Upper lobe of left lung (tissue), 6 donors: ENCODE results near the gene PGP. TPM values are rescaled to one million over a fixed set of nuclear protein-coding genes. Genes with fewer than 3 reads are reported as not detected.

ENCODE experiments used
- ATAC-seq, 2 donors: fragments of 200-7000 bp; cut with Tn5 transposase; one replicate each; pipeline ENCODE4 v1.9.1; 2022; ENCODE audit warnings: mild to moderate bottlenecking in 2 of 2, moderate library complexity in 2 of 2; ENCODE audit not compliant: low FRiP score in 2 of 2
- DNase-seq, 2 donors: peaks; one replicate each; pipeline ENCODE4 v3.0.0-alpha.2; 2019 to 2020
- H3K27ac ChIP-seq, 4 donors: fragments of 200-600 bp; sonication (generic); one replicate each; pipeline ENCODE4 v1.5.1; 2016 to 2019
- H3K27me3 ChIP-seq, 4 donors: fragments of 200-600 bp; sonication (generic); one replicate each; pipeline ENCODE4 v1.5.1; 2017 to 2019
- H3K36me3 ChIP-seq, 4 donors: fragments of 200-600 bp; sonication (generic); one replicate each; pipeline ENCODE4 v1.5.1; 2016 to 2019
- H3K4me1 ChIP-seq, 4 donors: fragments of 200-600 bp; sonication (generic); one replicate each; pipeline ENCODE4 v1.5.1; 2018 to 2019
- H3K4me3 ChIP-seq, 4 donors: fragments of 200-600 bp; sonication (generic); one replicate each; pipeline ENCODE4 v1.5.1; 2017 to 2019; ENCODE audit warnings: mild to moderate bottlenecking in 2 of 4, moderate library complexity in 1 of 4
- H3K9me3 ChIP-seq, 4 donors: fragments of 200-600 bp; sonication (generic); one replicate each; pipeline ENCODE4 v1.5.1; 2018 to 2019
- CTCF ChIP-seq, 6 experiments: fragments of 450-650 bp in 4 of 6; fragments of 200-600 bp in 2 of 6; sonication (generic) in 2 of 6; IDR thresholded peaks; one replicate each; pipeline ENCODE4 v1.5.1; 2016 to 2019; ENCODE audit warnings: antibody characterized with exemption in 6 of 6
- EP300 ChIP-seq, 4 donors: sonication (generic); formaldehyde crosslinking; IDR thresholded peaks; one replicate each; pipeline ENCODE4 v1.5.1; 2017; ENCODE audit warnings: antibody characterized with exemption in 4 of 4, control low read depth in 2 of 4
- POLR2A ChIP-seq, 4 donors: fragments of 450-650 bp; IDR thresholded peaks; one replicate each; pipeline ENCODE4 v1.5.1; 2016 to 2017; ENCODE audit warnings: antibody characterized with exemption in 4 of 4, mild to moderate bottlenecking in 2 of 4
- POLR2AphosphoS5 ChIP-seq, 2 donors: sonication (generic); formaldehyde crosslinking; IDR thresholded peaks; one replicate each; pipeline ENCODE4 v1.5.1; 2017; ENCODE audit warnings: antibody characterized with exemption in 2 of 2
- WGBS, 2 donors: methylation state at CpG; one replicate each; pipeline ENCODE4 v1.1.5; 2017 to 2018; 5-methylcytosine and 5-hydroxymethylcytosine counted together
- total RNA-seq, 6 donors: library from RNA; depleted of rRNA in 4 of 6; stranded (reverse); fragments of >200 nt in 4 of 6; gene quantifications; one replicate each; pipeline versions ENCODE4 v1.1.0 to v1.2.1, GENCODE V29; 2016 to 2021
- donor health status: DM: no; HTN: no; CAD: no; lungs with moderate emphysema.
- donor health status: DM: no; HTN: yes; CAD: no; lungs with severe emphysema.

Gene PGP
- total RNA-seq, 6 donors from 2014 or later, result 18.6 to 32.5 (median 21.7) TPM

- DNase-seq, result peak; percentile 99 to 100
- no peaks in the 10 kb centered on the region for H3K27me3 ChIP-seq
- H3K36me3 ChIP-seq, result peaks cover 0 to 12% (median 3%) of the 10 kb centered on the region in 4 donors
- H3K4me3 ChIP-seq, result peak within 1 kb of the TSS; percentile 33 to 100 (median 80)
- ATAC-seq, result peak; percentile 100
- no peaks in the 10 kb centered on the region for H3K9me3 ChIP-seq
- WGBS, 2 donors, result 0 to 1% methylated on average over 6 to 33 of the region's 82 CpGs
- peak in 3 of 6 experiments; percentile 3 to 39 (median 32) for TF ChIP-seq CTCF (IDR thresholded peaks at IDR 0.05)
- TF ChIP-seq EP300 (IDR thresholded peaks at IDR 0.05), result peak in 1 of 4 donors; percentile 70
- TF ChIP-seq POLR2AphosphoS5 (IDR thresholded peaks at IDR 0.05), result peak; percentile 98
- peak in 3 of 4 donors; percentile 73 to 96 (median 76) for TF ChIP-seq POLR2A (IDR thresholded peaks at IDR 0.05)
- peak within 1 kb of the TSS; percentile 75 to 96 (median 90) for H3K27ac ChIP-seq
- H3K4me1 ChIP-seq, result peaks cover 18 to 38% (median 21%) of the 10 kb centered on the region in 4 donors
These were observed 8.7 kb upstream of the PGP start, which contains the start of gene E4F1 for GRCh38 chr16:2223221-2223941. TSS of gene E4F1 (plus strand) at chr16:2223591. CDS start at chr16:2223614, 23 bp downstream.

- no peak overlapping the region for H3K4me3 ChIP-seq
- 95 to 100% methylated on average over 4 of the region's 4 CpGs for WGBS, 2 donors
- no peak for ATAC-seq
- H3K9me3 ChIP-seq, result no peaks in the 10 kb centered on the region
- DNase-seq, result no peak
- H3K36me3 ChIP-seq, result peaks cover 0 to 8% (median 0%) of the 10 kb centered on the region in 4 donors
- no peaks in the 10 kb centered on the region for H3K27me3 ChIP-seq
- H3K27ac ChIP-seq, result no peak overlapping the region
- peaks cover 31 to 37% (median 34%) of the 10 kb centered on the region in 4 donors for H3K4me1 ChIP-seq
- no peak for TF ChIP-seq POLR2A (IDR thresholded peaks at IDR 0.05)
- TF ChIP-seq POLR2AphosphoS5 (IDR thresholded peaks at IDR 0.05), result no peak
- TF ChIP-seq CTCF (IDR thresholded peaks at IDR 0.05), result no peak
- no peak for TF ChIP-seq EP300 (IDR thresholded peaks at IDR 0.05)
These were observed 1.7 kb upstream of the PGP start for GRCh38 chr16:2216330-2216729.

- H3K27ac ChIP-seq, result peak overlapping the region; percentile 76 to 88 (median 87)
- no peaks in the 10 kb centered on the region for H3K9me3 ChIP-seq
- WGBS, 2 donors, result 4 to 7% methylated on average over 8 to 9 of the region's 98 CpGs
- no peaks in the 10 kb centered on the region for H3K27me3 ChIP-seq
- H3K4me3 ChIP-seq, result peak overlapping the region; percentile 92 to 97 (median 96)
- ATAC-seq (no peak), DNase-seq (peak in 1 of 2 donors; percentile 90)
- H3K4me1 ChIP-seq, result peaks cover 31 to 37% (median 34%) of the 10 kb centered on the region in 4 donors
- peaks cover 0 to 19% (median 8%) of the 10 kb centered on the region in 4 donors for H3K36me3 ChIP-seq
- TF ChIP-seq POLR2A (IDR thresholded peaks at IDR 0.05) (no peak), CTCF (IDR thresholded peaks at IDR 0.05) (peak in 1 of 6 experiments; percentile 42)
These were observed 572 bp downstream of the PGP start for GRCh38 chr16:2213817-2214718.

- ATAC-seq (peak in 1 of 2 donors; percentile 59), DNase-seq (peak; percentile 77 to 79)
- H3K4me1 ChIP-seq, result peaks cover 31 to 37% (median 34%) of the 10 kb centered on the region in 4 donors
- H3K4me3 ChIP-seq, result peak overlapping the region in 3 of 4 donors; percentile 92 to 97 (median 96)
- H3K27ac ChIP-seq, result peak overlapping the region; percentile 52 to 87 (median 67)
- TF ChIP-seq POLR2A (IDR thresholded peaks at IDR 0.05) (no peak), POLR2AphosphoS5 (IDR thresholded peaks at IDR 0.05) (peak; percentile 5 to 37), EP300 (IDR thresholded peaks at IDR 0.05) (no peak), CTCF (IDR thresholded peaks at IDR 0.05) (no peak)
- no peaks in the 10 kb centered on the region for H3K27me3 ChIP-seq
- H3K9me3 ChIP-seq, result no peaks in the 10 kb centered on the region
- H3K36me3 ChIP-seq, result peaks cover 0 to 33% (median 22%) of the 10 kb centered on the region in 4 donors
- 53 to 55% methylated on average over 13 to 19 of the region's 19 CpGs for WGBS, 2 donors
These were observed 2.0 kb downstream of the PGP start for GRCh38 chr16:2212362-2213324.
